ENCODE data around the gene MAN2B2.

The MAN2B2 gene

DNA sequence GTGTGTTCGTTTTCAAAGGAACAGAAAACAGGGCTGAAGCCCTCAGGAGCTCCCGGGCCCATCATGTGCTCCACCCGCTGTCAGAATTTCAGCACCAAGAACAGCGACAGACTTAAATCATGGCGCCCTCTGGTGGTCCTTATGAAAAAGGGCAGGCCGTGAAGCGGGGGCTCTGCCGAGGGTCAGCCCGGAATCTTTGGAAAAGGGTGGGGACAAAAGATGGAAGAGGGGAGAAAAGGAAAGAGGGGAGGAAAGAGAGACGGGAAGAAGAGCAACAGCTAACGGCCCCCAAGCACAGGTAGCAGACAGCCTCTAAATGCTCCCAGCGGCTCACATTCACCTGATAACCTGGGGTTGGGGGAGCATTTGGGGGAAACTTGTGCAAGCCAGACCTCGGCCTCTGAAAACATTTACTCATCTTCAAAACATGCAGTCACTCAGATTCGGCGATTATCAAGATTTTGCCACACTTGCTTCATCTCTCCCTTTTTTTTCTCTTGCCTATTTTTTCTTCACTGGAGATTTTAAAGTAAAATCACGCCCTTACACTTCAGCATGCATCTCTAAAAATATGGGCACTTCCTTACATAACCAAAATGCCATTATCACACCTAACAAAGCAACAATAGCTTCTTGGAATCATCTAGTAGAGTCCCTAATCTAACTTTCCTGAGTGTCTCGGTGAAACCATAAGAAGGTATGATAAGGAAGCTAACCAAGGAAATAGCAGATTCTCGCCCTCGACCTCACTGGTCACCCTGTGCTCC lies 28.1 kb upstream of the MAN2B2 start:
- peak; percentile 15 for DNase-seq

DNA sequence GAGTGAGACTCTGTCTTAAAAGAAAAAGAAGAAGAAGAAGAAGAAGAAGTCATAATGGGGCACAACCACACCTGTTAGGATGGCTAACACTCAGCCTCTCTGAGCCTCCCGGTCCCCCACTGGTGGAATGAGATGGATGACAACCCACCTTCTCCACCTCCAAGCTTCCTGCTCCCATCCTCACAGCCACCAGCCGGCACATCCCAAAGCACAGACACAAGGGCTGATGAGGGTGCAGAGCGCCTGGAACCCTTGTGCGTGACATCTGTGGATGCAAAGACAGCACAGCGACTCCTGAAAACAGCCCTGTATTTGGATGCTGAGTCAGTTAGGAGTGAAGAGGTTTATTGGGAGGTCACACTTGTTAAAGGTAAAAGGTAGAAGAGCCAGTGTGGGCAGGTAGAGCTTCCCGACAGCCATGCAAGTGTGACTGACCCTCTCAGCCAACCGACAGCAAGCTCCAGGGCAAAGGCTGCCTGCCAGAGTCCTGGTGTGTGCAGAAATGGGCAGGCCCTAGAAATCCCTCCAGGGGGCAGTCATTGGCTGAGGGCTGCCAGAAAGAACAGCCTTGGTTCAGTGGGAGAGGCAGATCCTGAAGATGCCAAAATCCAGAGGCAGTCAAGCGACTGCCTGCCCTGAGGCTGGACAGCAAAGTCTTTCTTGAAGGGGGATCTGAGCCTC lies 26.6 kb upstream of the MAN2B2 start:
- DNase-seq = no peak

DNA sequence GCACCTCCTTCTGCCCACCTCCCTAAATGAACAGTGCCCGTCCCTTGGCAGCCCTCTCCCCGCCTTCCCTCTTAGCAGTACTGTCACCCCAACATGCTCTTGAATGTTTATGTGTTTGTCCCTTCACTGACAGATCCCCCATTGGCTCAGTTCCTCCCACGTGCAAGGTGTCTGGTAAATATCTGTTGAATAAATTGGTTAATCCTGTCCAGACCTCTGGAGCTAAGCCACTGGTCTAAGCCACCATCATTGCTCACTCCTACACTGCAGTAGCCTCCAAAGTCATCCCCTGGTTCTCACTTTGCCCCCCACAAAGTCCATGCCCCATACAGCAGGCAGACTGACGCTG lies 26.1 kb upstream of the MAN2B2 start:
- no peak for DNase-seq

DNA sequence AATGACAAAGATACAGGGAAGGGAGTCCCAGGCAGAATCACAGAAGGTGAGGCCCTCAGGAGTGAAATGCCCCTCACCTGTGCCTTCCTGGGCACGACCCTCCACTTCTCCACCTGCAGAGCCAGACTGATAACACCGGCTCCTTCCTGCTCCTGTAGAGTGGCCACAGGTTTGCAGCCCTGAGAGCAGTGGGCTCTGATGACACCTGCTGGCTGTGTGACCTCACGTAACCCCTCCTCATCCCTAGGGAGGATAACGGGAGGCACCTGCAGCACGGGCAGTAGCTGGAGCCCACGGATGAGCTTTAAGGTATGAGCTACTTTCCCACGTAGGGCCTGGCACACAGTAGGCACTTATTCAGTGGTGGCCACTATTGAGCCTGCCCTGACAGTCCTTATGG lies 25.5 kb upstream of the MAN2B2 start:
- DNase-seq = no peak

DNA sequence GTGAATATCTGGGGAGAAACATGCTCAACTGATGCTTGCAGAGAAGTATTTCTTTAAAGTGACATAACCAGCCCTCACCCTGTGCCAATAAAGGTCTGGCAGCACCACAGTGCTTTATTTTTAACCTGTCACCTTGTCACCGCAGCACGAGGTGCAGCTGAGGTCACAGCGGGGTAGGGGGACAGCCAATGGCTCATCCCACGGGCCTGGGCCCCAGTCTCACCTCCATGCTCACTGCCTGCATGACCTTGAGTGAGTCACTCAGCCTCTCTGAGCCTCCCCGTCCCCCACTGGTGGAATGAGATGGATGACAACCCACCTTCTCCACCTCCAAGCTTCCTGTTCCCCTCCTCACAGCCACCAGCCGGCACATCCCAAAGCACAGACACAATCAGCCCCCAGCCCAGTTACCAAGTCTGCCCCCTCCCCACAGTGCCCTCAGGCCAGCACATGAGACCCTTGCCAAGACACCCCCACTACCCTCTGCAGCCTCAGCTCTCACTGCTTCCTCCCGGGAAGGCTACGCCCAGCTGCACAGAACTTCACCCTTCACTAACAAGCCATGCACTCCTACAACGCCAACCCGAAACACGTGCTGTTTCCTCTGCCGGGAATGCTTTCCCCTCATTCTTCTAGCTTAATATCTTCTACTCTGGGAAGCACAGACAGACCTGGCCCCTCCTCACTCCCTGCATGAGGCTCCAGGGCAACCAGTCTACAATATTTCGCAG lies 24.9 kb upstream of the MAN2B2 start:
- no peak for DNase-seq

DNA sequence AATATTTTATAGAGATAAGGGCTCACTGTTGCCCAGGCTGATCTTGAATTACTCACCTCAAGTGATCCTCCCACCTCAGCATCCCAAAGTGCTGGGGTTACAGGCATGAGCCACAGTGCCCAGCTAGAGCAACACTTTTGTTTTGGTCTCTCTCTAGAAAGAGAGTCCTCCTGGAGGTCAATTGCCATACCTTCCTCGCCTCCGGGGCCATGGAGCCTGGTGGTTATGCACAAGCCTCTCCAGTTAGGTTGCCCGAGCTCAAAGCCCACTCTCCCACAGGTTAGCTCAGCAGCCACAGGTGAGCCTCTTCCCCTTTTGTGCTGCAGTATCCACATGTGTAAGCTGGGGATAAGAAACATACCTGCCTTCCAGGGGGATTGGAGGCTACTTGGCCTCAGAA lies 24.2 kb upstream of the MAN2B2 start:
- no peak for DNase-seq

DNA sequence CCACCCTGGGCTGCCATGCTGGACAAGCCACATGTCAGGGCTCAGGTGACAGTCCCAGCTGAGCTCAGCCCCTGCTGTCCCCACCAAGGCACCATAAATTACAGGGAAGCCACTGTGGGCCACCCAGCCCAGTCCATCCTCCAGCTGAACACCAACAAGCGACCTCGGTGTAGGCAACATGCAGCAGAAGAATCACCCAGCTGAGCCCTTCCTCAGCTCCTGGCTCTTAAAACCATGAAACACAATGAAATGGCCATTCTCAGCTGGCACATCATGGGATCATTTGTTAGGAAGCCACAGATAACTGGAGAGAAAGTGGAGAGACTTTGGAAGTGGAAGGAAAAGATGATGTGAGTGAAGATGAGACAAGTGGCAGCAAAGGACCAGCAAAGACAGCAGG lies 23.3 kb upstream of the MAN2B2 start:
- DNase-seq = no peak

DNA sequence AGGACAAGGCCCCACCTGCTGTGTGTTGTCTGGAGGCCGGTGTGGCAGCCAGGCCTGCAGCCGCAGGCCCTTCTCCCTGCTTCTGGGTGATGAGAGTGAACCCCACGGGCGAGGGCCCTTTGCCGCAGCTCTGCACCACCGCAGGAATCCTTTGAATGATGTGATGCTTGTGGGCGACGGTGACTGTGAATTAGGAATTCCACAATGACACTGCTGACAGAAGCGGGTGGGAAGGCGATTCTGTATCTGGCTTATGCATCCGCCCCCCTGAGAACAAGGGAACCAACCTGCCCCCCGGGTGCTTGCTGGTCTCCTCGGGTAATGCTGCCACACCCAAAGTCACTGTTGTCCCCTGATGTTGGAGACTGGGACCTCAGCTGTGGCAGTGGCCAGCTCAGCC lies 19.5 kb upstream of the MAN2B2 start:
- DNase-seq = no peak

DNA sequence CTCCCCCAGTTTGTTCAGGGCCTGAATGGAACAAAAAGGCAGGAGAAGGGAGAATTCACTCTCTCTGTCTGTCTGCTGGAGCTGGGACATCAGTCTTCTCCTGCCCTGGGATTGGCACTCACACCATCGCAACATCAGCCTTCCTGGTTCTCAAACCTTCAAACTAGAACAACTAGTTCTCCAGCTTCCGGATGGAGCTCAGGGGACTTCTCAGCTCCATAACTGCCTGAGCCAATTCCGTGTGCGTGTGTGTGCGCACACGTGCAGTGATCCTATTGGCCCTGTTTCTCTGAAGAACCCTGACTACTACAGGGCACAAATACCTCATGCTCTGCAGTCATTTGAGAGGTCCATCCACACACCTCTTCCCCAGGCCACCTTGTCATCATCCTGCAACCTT lies 18.7 kb upstream of the MAN2B2 start:
- no peak for DNase-seq

DNA sequence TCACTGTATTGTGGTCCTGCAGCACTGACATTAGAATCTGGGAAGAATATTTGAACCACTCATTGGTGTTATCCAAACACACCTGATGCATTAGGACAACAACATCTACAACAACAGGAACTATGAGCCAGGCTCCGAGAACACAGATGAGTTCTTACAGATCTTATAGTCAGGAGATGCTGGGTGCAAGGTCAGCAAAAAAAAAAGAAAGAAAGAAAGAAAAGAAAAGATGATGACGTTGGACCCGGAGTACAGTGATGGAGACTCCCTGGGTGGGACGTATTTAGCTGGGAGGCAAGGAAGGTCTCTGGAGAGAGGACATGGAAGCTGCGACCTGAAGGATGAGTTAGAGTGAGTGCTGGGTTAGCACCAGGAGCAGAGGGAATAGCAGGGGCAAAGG lies 17.8 kb upstream of the MAN2B2 start:
- no peak for DNase-seq

DNA sequence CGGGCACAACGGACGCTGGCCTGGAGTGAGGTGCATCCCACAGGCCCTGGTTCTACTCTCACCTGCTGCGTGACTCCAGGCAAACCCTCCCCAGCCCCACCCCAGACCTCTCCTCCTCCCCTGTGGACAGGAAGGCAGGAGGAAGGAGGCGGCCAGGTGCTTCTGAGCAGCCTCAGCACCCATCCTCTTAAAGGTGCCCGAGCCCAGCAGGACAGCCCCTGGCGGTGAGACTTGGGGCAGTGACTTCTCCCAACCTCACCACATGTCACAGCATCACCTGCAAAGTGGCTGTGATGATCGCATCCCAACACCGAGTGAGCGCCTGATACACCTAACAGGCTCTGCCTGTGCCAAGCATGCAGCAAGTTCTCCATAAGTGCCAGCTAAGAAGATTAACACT lies 17.1 kb upstream of the MAN2B2 start:
- no peak for DNase-seq

DNA sequence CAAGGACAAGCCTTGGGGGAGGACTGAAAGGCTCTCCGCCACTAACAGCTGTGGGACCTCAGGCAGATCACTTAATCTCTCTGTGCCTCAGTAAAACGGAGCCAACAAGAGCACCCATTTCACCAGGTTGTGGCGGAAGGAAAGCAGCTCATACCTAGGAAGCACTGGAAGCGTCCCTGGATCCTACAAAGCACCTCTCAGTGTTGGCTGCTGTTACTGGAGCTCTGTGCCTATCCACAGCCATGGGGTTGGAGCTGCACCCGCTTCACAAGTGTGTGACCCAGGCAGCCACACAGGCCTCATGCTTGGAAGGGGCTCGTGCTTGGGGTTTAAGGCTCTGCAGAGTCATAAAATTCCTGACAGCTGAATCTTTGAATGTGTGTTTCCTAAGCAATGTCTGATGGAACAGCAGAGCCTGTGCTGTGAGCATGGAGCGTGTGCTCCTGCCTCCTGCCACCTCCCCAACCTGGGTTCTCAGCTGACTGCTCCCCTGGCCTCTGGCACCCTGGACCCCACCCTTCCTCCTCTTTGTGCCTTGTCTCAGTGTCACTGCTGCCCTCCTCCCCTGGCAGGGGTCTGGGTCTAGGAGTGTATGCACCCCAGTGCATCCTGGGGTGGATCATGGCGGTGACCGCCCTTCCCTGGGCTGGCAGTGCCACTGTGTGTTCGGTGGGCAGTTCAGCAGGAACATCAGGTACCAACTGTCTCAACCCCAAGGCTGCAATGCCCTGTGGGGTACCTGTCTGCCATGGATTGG lies 14.4 kb upstream of the MAN2B2 start:
- no peak for DNase-seq

DNA sequence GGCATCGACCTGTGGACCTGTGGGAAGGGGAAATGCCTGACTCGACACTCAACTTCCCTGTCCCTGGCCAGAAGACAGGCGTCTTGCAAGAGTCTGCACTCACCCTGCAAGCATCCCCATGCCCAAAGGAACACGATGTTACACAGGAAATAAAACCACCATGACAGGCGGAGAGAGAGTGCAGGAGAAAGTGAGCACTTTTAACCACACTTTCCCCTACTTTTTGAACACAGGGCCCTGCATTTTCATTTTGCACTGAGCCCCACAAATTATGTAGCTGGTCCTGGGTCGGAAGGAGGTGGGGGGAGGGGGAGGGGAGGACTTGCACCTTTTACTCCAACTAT lies 13.8 kb upstream of the MAN2B2 start:
- no peak for DNase-seq

DNA sequence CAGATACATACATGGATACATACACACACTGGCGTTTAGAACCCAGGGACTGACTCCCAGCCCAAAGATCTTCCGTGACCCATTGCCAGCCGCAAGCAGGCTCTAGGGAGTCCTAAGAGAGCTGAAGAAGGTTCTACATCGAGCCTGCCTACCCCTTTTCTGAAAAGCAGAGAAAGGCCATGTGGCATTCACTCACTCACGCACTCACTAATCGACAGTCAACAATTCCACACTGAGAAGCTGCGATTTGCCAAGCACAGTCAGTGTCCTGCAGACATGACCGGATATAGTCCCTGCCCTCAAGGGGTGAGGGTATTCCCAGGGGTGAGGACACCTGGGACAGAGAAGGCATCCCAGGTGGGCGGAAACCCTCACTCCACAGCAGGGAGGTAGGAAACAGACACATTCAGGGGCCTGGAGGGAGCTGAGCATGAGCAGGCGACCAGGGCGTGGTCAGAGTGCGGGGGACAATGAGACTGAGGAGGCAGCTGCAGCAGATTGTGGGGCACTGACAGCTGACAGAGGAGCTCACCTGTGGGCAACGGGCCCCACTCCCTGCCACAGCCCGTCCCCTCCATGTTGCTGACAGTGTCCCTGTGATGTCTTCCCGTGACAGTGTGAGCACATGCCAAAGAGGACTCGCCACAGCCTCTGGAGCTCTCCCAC lies 13.2 kb upstream of the MAN2B2 start:
- no peak for DNase-seq

DNA sequence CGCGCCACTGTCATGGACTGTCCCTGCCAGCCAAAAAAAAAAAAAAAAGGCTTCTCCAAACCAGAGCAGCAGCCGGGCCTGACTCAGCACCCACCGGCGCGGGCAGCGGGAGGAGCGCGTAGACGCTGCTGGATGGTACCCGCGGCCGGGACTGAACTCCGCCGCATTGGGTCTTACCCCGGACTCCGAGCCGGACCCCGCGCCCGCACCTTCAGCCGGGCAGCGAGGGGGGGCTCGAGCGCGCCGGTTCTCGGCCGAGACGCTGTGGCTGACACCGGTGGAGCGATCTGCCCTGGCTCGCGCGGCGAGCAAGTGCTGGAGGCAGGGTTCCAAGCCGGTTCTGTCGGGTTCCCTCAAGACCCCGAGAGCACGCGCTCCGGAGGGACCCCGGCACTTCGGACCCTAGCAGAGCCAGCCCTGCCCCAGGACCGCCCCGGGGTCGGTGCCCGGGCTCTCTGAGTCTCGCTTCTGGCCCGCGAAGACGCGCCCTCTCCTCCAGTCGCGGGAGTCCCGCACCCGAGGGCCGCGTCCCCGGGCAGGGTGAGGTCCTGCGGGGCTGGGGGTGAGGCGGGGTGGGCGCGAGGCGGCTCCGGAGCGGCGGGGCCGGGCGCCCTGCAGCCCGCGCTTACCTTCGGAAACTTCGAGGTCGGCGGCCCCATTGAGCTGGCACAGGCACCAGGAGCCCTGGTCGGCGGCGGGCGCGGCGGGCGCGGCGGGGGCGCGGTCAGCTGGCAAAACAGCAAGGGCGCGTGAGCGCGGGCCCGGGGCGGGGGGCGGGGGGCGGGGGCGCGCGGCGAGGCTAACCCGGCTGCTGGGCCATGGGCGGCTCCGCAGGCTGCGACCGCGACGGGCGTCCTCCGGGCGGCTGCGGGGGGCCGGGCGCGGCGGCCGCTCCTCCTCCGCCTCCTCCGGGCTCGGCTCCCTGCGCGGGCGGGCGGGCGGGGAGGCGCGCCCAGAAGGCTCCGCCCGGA lies 11.8 kb upstream of the MAN2B2 start:
- DNase-seq = no peak

DNA sequence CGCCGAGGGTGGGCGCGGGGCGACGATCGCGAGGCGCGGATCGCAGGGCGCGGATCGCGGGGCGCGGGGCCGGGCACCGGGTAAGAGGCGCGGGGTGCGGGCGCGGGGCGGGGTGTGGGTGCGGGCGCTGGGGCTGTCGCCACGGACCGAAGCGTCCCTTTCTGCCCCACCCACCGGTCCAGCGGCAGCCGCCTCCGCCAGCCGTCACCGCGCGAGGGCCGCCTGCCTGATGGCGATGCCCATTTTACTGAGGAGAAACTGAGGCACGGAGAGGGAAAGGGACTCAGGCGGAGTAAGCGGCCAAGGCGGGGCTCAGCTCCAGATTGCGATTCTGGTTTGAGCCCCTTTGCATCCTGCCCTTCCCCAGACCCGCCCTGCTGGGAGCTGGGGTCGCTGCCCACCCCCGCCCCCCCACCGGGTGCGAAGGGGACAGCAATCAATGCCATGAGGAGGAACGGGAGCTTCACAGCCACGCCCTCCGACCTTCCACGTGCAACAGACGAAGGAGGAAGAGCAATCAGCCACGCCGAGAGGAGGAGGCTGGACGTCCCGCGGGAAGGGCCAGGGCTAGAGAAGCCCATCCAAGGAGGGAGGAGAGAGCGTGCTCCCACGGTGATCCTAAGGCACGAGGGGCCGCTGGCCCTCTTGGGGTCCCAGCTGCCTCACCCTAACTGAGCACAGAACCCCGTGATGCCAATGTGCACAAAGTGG lies 10.9 kb upstream of the MAN2B2 start:
- DNase-seq = no peak

DNA sequence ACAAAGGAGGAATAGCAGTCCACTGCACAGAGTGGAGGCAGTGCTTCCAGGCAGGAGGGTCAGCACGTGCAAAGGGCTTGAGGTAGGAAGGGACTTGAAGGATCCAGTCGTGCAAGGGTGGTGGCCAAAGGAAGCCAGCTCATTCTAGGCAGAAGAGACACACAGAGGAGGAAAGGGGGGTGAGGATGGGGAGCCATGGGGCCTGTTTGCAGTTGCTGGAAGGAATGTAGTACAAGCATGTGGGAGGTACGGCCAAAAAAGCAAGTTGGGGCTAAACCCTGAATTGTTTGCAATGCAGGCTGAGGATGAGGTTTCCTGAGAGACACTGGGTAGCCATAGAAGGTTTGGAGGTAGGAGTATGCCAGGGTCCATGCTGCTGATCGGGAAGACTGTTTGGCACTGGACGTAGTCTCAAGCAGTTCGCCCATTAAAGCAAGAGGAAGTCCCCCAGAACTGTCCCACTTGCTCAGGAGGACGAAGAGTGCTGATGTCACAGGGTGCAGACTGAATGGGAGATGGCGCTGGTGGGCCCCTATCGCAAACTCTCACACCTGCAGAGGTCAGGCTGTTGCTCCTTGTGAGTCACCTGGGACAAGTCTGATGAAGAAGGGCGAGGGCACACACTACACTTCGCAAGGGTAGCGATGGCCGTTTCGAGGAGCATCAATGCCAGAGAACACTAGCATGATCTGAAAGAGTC lies 9.1 kb upstream of the MAN2B2 start:
- DNase-seq = no peak

DNA sequence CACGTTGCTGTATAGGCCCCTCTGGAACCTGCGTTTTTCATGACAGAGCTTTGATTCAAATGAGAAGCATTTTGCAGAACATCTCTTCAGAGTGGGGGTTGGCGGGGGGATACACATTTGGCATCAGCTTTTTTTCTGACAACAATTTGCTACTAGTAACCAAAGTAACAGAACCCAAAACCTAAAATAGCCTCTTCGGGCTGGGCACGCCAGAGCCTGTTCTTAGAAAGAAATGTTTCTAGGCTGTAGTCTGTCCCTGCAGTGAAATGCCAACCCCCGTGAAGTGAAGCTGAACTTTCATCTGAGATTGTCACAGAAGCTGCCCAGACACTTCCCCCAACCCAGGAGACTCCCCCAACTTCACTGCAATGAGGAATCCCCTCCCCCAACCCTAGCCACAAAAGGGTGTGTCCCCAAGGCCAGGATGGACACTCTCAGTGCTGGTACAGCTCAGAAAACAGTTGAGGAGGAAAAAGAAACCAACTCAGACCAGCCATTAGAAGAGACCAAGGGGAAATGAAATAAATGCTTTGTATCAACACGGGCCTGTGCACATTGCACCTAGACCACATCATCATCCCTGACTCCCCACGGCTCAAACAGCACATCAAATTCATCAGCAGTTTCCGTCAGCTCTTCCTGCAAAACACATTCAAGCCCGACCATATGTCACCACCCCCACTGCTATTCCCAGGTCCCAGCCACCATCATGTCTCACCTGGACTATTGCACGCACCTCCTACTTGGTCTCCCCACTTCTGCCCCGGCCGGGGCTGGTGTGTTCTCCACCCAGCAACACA lies 8.4 kb upstream of the MAN2B2 start:
- no peak for DNase-seq

DNA sequence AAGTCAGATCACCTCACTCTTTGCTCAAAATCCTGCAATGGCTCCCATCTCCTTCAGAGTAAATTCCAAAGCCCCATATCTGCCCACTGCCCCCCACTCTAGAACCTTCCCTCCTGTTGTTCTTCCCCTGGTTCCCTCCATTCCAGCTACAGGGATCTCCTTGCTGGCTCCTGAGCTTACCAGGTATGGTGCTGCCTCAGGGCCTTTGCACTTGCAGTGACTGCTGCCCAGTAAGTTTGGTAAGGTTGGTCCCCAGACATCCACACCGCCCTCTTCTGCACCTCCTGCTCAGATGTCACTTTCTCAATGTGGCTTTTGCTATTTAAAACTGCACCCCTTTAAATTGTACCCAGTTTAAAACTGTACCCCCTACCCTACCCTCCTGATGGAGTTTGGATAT lies 7.8 kb upstream of the MAN2B2 start:
- no peak for DNase-seq

DNA sequence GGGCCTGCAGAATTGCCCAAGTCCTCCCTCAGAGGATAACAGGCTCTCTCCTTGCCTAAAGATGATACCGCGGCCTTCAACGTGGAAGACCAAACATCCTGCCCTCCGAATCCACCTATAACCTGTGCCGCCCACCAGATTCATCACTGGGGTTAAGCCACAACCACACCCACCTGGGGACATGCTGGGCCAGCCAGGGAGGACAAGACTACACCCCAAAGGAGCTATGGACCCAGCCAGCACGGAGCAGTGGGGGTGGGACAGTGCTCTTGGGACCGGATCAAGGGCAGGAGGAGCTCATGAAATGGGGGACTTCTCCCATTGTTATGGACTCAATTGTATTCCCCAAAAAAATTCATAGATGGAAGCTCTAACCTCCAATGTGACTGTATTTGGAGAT lies 6.8 kb upstream of the MAN2B2 start:
- DNase-seq = no peak

All from activated T-cell treated with anti-CD3 and anti-CD28 coated beads for 4 hours (primary cell).